Gastrocnemius medialis (tissue), 4 donors: Measurements from ENCODE around the gene AHNAK2.

Experiments used
- POLR2A ChIP-seq, 2 donors: fragments of 450-650 bp; IDR thresholded peaks; one replicate each; pipeline ENCODE4 v1.6.1; 2017; ENCODE audit warnings: antibody characterized with exemption in 2 of 2, mild to moderate bottlenecking in 2 of 2, moderate library complexity in 2 of 2
- TF ChIP-seq, protein P1 (sequence below), 5 experiments: fragments of 450-650 bp in 3 of 5; fragments of 200-600 bp in 2 of 5; sonication (generic) in 2 of 5; IDR thresholded peaks in 4 of 5; conservative IDR thresholded peaks in 1 of 5; 1 replicate in 4 of 5; 2 replicates in 1 of 5; pipeline ENCODE4 v1.5.1; 2016 to 2019; ENCODE audit warnings: antibody characterized with exemption in 5 of 5, mild to moderate bottlenecking in 3 of 5, moderate library complexity in 3 of 5

DNA sequence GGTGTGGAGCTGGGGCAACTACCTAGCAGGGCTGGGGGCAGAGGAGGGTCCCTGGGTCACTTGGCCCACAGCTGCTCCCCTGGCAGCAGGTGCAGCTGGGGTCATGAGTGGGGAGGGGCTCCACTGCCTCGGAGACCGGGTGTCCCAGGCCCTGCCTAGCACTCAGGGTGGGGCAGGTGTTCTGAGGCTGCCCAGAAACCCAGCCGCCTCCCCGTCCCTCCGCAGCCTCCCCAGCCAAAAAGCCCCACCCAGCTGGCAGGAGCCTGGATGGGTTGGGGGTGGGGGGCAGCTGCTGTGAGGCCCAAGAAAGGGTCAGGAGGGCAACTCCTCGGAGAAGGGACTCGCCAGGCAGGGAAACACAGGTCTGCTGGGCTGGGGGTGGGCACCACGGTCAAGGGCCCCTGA, 11.2 kb downstream of the AHNAK2 start:
- TF ChIP-seq, protein P1, sequence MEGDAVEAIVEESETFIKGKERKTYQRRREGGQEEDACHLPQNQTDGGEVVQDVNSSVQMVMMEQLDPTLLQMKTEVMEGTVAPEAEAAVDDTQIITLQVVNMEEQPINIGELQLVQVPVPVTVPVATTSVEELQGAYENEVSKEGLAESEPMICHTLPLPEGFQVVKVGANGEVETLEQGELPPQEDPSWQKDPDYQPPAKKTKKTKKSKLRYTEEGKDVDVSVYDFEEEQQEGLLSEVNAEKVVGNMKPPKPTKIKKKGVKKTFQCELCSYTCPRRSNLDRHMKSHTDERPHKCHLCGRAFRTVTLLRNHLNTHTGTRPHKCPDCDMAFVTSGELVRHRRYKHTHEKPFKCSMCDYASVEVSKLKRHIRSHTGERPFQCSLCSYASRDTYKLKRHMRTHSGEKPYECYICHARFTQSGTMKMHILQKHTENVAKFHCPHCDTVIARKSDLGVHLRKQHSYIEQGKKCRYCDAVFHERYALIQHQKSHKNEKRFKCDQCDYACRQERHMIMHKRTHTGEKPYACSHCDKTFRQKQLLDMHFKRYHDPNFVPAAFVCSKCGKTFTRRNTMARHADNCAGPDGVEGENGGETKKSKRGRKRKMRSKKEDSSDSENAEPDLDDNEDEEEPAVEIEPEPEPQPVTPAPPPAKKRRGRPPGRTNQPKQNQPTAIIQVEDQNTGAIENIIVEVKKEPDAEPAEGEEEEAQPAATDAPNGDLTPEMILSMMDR (IDR thresholded peaks at IDR 0.05 in 4 of 5, conservative IDR thresholded peaks at IDR 0.05 in 1 of 5), result no peak
- no peak for TF ChIP-seq POLR2A (IDR thresholded peaks at IDR 0.05)
